Activated effector memory CD4-positive, alpha-beta T cell treated with Interleukin-2 at 50 U/mL for 16 hours (primary cell): ENCODE measurements around the gene OTOG.

ENCODE experiments used
- DNase-seq: peaks from one replicate; pipeline ENCODE4 v3.0.0-alpha.2; 2020

OTOG gene

GRCh38 chr11:17521106-17521900 lies 25.8 kb upstream of the OTOG start:
- no peak for DNase-seq

- DNase-seq: no peak
Observed at GRCh38 chr11:17522655-17523054, 24.4 kb upstream of the OTOG start.

GRCh38 chr11:17524221-17524620 lies 22.8 kb upstream of the OTOG start:
- no peak for DNase-seq

GRCh38 chr11:17525570-17525969 lies 21.5 kb upstream of the OTOG start:
- DNase-seq: no peak

- no peak for DNase-seq
Observed at GRCh38 chr11:17526326-17526725, 20.7 kb upstream of the OTOG start.

- no peak for DNase-seq
Observed at GRCh38 chr11:17526931-17527627, 20.0 kb upstream of the OTOG start.

- no peak for DNase-seq
Observed at GRCh38 chr11:17527628-17527995, 19.4 kb upstream of the OTOG start.

GRCh38 chr11:17528181-17528691 lies 18.8 kb upstream of the OTOG start:
- no peak for DNase-seq

- DNase-seq: no peak
Observed at GRCh38 chr11:17528906-17529843, 17.9 kb upstream of the OTOG start.

GRCh38 chr11:17529844-17530185 lies 17.2 kb upstream of the OTOG start:
- no peak for DNase-seq

GRCh38 chr11:17531071-17531600 lies 15.9 kb upstream of the OTOG start:
- no peak for DNase-seq

- DNase-seq: no peak
Observed at GRCh38 chr11:17531636-17532113, 15.4 kb upstream of the OTOG start.

GRCh38 chr11:17532784-17533183 lies 14.3 kb upstream of the OTOG start:
- no peak for DNase-seq

- no peak for DNase-seq
Observed at GRCh38 chr11:17533341-17533740, 13.7 kb upstream of the OTOG start.

GRCh38 chr11:17533778-17534415 lies 13.2 kb upstream of the OTOG start:
- DNase-seq: no peak

GRCh38 chr11:17535488-17535887 lies 11.6 kb upstream of the OTOG start:
- DNase-seq: no peak

- no peak for DNase-seq
Observed at GRCh38 chr11:17537261-17537660, 9.8 kb upstream of the OTOG start.

- DNase-seq: no peak
Observed at GRCh38 chr11:17538054-17538453, 9.0 kb upstream of the OTOG start.

- no peak for DNase-seq
Observed at GRCh38 chr11:17538731-17539130, 8.3 kb upstream of the OTOG start.

GRCh38 chr11:17540807-17541206 lies 6.3 kb upstream of the OTOG start:
- no peak for DNase-seq

- no peak for DNase-seq
Observed at GRCh38 chr11:17541330-17541885, 5.7 kb upstream of the OTOG start.

- no peak for DNase-seq
Observed at GRCh38 chr11:17542249-17542648, 4.8 kb upstream of the OTOG start.
